Testis (tissue), 3 donors: ENCODE data around the gene CCSER1. TPM values are rescaled to one million over a fixed set of nuclear protein-coding genes. Genes with fewer than 3 reads are reported as not detected.
A peak's percentile ranks its signal among the peaks of the same experiment; 100 is the strongest.

Experiments
- DNase-seq: peaks from one replicate; pipeline ENCODE4 v3.0.0-alpha.2; 2019
- H3K27ac ChIP-seq, 2 donors: fragments of 200-600 bp; sonication (generic); one replicate each; pipeline ENCODE4 v1.5.1; 2019
- H3K27me3 ChIP-seq: fragments of 200-600 bp; sonication (generic); one replicate; pipeline ENCODE4 v1.5.1; 2019
- H3K36me3 ChIP-seq: fragments of 200-600 bp; sonication (generic); one replicate; pipeline ENCODE4 v1.5.1; 2017; ENCODE audit warnings: low read depth; ENCODE audit errors: missing control alignments
- H3K4me1 ChIP-seq: fragments of 200-600 bp; sonication (generic); one replicate; pipeline ENCODE4 v1.5.1; 2019
- H3K4me3 ChIP-seq, 2 donors: fragments of 200-600 bp; sonication (generic); one replicate each; pipeline ENCODE4 v1.5.1; 2017 to 2019
- H3K9me3 ChIP-seq: fragments of 200-600 bp; sonication (generic); one replicate; pipeline ENCODE4 v1.5.1; 2017
- CTCF ChIP-seq, 3 experiments: fragments of 450-650 bp in 2 of 3; fragments of 200-600 bp in 1 of 3; sonication (generic) in 1 of 3; IDR thresholded peaks; one replicate each; pipeline ENCODE4 v1.5.1; 2016 to 2019; ENCODE audit warnings: antibody characterized with exemption in 3 of 3, mild to moderate bottlenecking in 2 of 3, moderate library complexity in 1 of 3
- POLR2A ChIP-seq: fragments of 450-650 bp; IDR thresholded peaks from one replicate; pipeline ENCODE4 v1.6.1; 2017; ENCODE audit warnings: antibody characterized with exemption, mild to moderate bottlenecking, moderate library complexity
- WGBS, 2 donors: methylation state at CpG; one replicate each; pipeline ENCODE4 v1.1.5; 2018; 5-methylcytosine and 5-hydroxymethylcytosine counted together
- intact Hi-C: fragments of 100-400 bp; cut with DNase I; formaldehyde crosslinking; loops from one replicate; pipeline ENCODE4 v1.15.1; 2023; ENCODE audit warnings: low total_unique reads
- polyA plus RNA-seq: library from polyadenylated mRNA; stranded (reverse); fragments of 350-450 nt; fragmentation: Illumina TruSeq; extraction: RNeasy Lipid Tissue Mini Kit (QIAGEN cat#74804); gene quantifications from one replicate; pipeline ENCODE4 v1.2.3, GENCODE V29; 2014; ENCODE audit warnings: low read depth, low replicate concordance; ENCODE audit not compliant: insufficient read depth
- total RNA-seq, 2 donors: library from RNA; depleted of rRNA; stranded (reverse); fragments of >200 nt; gene quantifications; one replicate each; pipeline ENCODE4 v1.2.3, GENCODE V29; 2016

The CCSER1 gene
- total and polyA plus RNA-seq, 3 donors from 2014 or later: 20.2 to 105 (median 82.8) TPM

- Histone ChIP-seq H3K27ac (no peak overlapping the region), H3K9me3 (no peaks in the 10 kb centered on the region), H3K4me1 (peaks cover 8% of the 10 kb centered on the region), H3K4me3 (no peak overlapping the region), H3K27me3 (no peaks in the 10 kb centered on the region), H3K36me3 (no peaks in the 10 kb centered on the region)
- intact Hi-C loops: no loop called here
- WGBS, 2 donors: 55 to 88% methylated on average over 1 of the region's 1 CpG
- TF ChIP-seq CTCF (IDR thresholded peaks at IDR 0.05) (no peak), POLR2A (no peak)
- no peak for DNase-seq
These were observed 84.0 kb downstream of the CCSER1 start for GRCh38 chr4:90211174-90211573.

- intact Hi-C loops: no loop called here
- Histone ChIP-seq H3K9me3 (no peaks in the 10 kb centered on the region), H3K4me1 (peaks cover 8% of the 10 kb centered on the region), H3K36me3 (no peaks in the 10 kb centered on the region), H3K27me3 (no peaks in the 10 kb centered on the region), H3K27ac (peak overlapping the region in 1 of 2 donors; percentile 36), H3K4me3 (no peak overlapping the region)
- no peak for TF ChIP-seq CTCF (IDR thresholded peaks at IDR 0.05)
- no peak for TF ChIP-seq POLR2A
- WGBS, 2 donors: 44 to 46% methylated on average over 1 of the region's 1 CpG
- no peak for DNase-seq
These were observed 88.1 kb downstream of the CCSER1 start for GRCh38 chr4:90215286-90215685.

GRCh38 chr4:90219822-90220221 is 92.6 kb downstream of the CCSER1 start:
- Histone ChIP-seq H3K4me3 (no peak overlapping the region), H3K36me3 (no peaks in the 10 kb centered on the region), H3K27ac (no peak overlapping the region), H3K4me1 (peaks cover 5% of the 10 kb centered on the region), H3K9me3 (no peaks in the 10 kb centered on the region), H3K27me3 (no peaks in the 10 kb centered on the region)
- no peak for DNase-seq
- intact Hi-C loops: no loop called here
- 91 to 98% methylated on average over 3 of the region's 3 CpGs for WGBS, 2 donors
- TF ChIP-seq POLR2A (no peak), CTCF (IDR thresholded peaks at IDR 0.05) (no peak)

GRCh38 chr4:90220459-90220858 is 93.3 kb downstream of the CCSER1 start:
- intact Hi-C loops: no loop called here

More at GRCh38 chr4:90220459-90220858, 93.3 kb downstream of the CCSER1 start:
- no peak for DNase-seq
- no peak for TF ChIP-seq CTCF (IDR thresholded peaks at IDR 0.05)
- no peak for TF ChIP-seq POLR2A
- 66 to 70% methylated on average over 4 of the region's 4 CpGs for WGBS, 2 donors
- Histone ChIP-seq H3K9me3 (no peaks in the 10 kb centered on the region), H3K27ac (no peak overlapping the region), H3K27me3 (no peaks in the 10 kb centered on the region), H3K4me3 (no peak overlapping the region), H3K4me1 (peaks cover 4% of the 10 kb centered on the region), H3K36me3 (no peaks in the 10 kb centered on the region)
